ENCODE measurements around the gene DNALI1.
"Not testable (repeated sequence)": the region's sequence is repeated elsewhere in the genome, so short reads cannot be mapped to it uniquely, and the experiment has no call there.

Gene DNALI1

DNA sequence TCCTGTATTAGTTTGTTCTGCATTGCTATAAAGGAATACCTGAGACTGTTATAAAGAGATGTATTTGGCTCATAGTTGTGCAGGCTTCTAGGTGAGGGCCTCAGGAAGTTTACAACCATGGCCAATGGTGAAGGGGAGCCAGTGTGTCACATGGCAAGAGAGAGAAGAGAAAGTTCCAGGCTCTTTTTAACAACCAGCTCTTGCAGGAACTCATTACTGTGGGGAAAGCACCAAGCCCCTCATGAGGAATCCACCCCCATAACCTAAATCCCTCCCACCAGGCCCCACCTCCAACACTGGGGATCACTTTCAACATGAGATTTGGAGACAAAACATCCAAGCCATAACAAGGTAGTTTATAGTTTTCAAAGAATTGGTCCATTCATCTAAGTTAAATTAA is 37.1 kb upstream of the DNALI1 start:
- no peak for TF ChIP-seq CTCF (IDR thresholded peaks at IDR 0.05; ENCODE audit: borderline replicate concordance, insufficient read depth, low read depth, low read length)
- no peak overlapping the region for H3K4me3 ChIP-seq (ENCODE audit: low read depth, low read length)

DNA sequence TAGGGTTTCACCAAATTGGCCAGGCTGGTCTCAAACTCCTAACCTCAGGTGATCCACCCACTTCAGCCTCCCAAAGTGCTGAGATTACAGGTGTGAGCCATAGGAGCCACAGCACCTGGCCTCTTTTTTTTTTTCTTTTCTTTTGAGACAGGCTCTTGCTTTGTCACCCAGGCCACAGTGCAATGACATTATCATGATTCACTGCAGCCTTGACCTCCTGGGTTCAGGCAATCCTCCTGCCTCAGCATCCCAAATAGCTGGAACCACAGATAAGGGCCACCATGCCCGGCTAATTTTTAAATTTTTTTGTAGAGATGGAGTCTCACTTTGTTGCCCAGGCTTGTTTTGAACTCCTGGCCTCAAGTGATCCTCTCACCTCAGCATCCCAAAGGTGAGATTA is 26.9 kb upstream of the DNALI1 start:
- not testable (repeated sequence) for H3K4me3 ChIP-seq (ENCODE audit: low read depth, low read length)

GRCh38 chr1:37532418-37533156 is 24.2 kb upstream of the DNALI1 start:
- H3K4me3 ChIP-seq (ENCODE audit: low read depth, low read length): not testable (repeated sequence)

- no peak overlapping the region for H3K4me3 ChIP-seq (ENCODE audit: low read depth, low read length)
- TF ChIP-seq CTCF (IDR thresholded peaks at IDR 0.05; ENCODE audit: borderline replicate concordance, insufficient read depth, low read depth, low read length): no peak
Observed at GRCh38 chr1:37533317-37534093, 23.2 kb upstream of the DNALI1 start.

DNA sequence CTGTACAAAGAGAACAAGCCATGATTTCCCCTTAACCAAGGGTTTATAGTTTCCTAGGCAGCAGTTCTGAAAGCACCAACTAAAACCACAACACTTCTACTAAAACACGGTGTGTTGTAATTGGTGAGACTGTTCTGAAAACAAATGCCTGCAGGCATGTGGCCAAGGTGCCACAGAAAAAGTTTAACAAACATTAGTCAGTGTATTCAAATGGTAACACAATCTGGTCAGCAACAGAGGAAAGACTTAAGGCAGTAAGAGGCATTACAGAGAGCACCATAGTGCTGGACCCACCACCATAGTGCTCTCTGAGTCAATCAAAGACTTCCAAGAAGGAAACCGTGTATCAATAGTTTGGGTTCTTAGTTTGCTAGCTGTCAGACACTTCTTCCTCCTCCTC is 19.4 kb upstream of the DNALI1 start:
- H3K4me3 ChIP-seq (ENCODE audit: low read depth, low read length): no peak overlapping the region
- no peak for TF ChIP-seq CTCF (IDR thresholded peaks at IDR 0.05; ENCODE audit: borderline replicate concordance, insufficient read depth, low read depth, low read length)

- H3K4me3 ChIP-seq (ENCODE audit: low read depth, low read length): not testable (repeated sequence)
Observed at GRCh38 chr1:37539154-37539553, 17.6 kb upstream of the DNALI1 start.

DNA sequence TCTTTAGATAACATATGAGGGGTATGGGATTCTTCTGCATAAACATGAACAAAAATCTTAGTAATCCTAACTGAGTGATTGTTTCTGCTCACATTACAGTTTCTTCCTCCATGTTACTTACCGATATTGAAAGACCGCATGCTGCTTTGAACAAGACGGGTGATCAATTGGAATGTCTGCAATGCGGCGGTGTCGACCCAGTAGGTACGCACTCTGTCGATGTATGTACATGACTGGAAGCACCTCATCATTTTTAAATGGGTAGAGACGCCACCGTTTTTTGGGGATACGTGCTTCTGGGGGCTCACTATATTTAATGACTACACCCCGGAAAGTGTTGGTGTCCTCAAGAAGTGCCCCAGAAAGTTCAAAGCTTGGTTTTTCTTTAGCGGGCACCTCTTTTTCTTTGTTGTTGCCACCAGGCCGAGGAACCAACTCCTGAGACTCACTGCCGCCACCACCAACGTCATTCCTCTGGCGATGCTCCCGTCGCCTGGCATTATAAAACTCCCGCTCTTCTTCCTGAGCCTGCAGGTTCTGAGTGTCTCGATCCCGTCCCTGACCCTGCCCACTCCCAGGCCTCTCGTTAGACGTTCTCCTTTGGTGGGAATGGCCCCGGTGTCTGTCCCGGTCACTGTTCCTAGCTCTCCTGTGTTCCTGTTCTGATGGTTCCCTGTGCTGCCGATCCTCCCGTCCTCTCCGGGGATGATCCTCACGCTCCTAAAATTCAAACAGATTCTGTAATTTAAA is 16.5 kb upstream of the DNALI1 start:
- H3K4me3 ChIP-seq (ENCODE audit: low read depth, low read length): no peak overlapping the region
- TF ChIP-seq CTCF (IDR thresholded peaks at IDR 0.05; ENCODE audit: borderline replicate concordance, insufficient read depth, low read depth, low read length): no peak

GRCh38 chr1:37544530-37544929 is 12.2 kb upstream of the DNALI1 start:
- no peak overlapping the region for H3K4me3 ChIP-seq (ENCODE audit: low read depth, low read length)
- no peak for TF ChIP-seq CTCF (IDR thresholded peaks at IDR 0.05; ENCODE audit: borderline replicate concordance, insufficient read depth, low read depth, low read length)

Data from GM12875 (cell line).